Measurements from ENCODE around the gene PWP2. TPM values are rescaled to one million over a fixed set of nuclear protein-coding genes. Genes with fewer than 3 reads are reported as not detected.
A peak's percentile ranks its signal among the peaks of the same experiment; 100 is the strongest.

Gene PWP2
- polyA plus RNA-seq, 4 donors = 6.7 to 44.0 (median 17.7) TPM

GRCh38 chr21:44065428-44065827 is 41.8 kb upstream of the PWP2 start:
- no peak for FAIRE-seq
- WGBS, 3 donors = 67 to 83% (median 67%) methylated on average over 9 of the region's 9 CpGs
- H3K36me3 ChIP-seq (ENCODE audit: control insufficient read depth in 3 of 3, insufficient read depth in 2 of 3, low read depth in 1 of 3, low read length in 3 of 3) = peaks cover 3 to 69% (median 14%) of the 10 kb centered on the region in 3 donors

GRCh38 chr21:44066116-44066515 is 41.1 kb upstream of the PWP2 start:
- Histone ChIP-seq H3K27ac (ENCODE audit: low read depth in 1 of 3, low read length in 2 of 3) (peak overlapping the region in 2 of 3 donors; percentile 38 to 82), H3K4me3 (ENCODE audit: low read depth in 1 of 3, low read length in 3 of 3) (no peak overlapping the region), H3K36me3 (ENCODE audit: control insufficient read depth in 3 of 3, insufficient read depth in 2 of 3, low read depth in 1 of 3, low read length in 3 of 3) (peaks cover 6 to 72% (median 15%) of the 10 kb centered on the region in 3 donors), H3K4me1 (ENCODE audit: control insufficient read depth in 3 of 3, insufficient read depth in 2 of 3, low read depth in 1 of 3, low read length in 2 of 3) (no peaks in the 10 kb centered on the region), H3K9me3 (ENCODE audit: control insufficient read depth in 2 of 2, insufficient read depth in 1 of 2, low read depth in 1 of 2, low read length in 1 of 2) (no peaks in the 10 kb centered on the region), H3K27me3 (ENCODE audit: control insufficient read depth in 3 of 3, insufficient read depth in 3 of 3, low read length in 3 of 3) (no peaks in the 10 kb centered on the region)
- 85 to 93% (median 91%) methylated on average over 10 of the region's 10 CpGs for WGBS, 3 donors
- FAIRE-seq (no peak), DNase-seq (no peak)

More at GRCh38 chr21:44065428-44065827, 41.8 kb upstream of the PWP2 start:
- Histone ChIP-seq H3K4me1 (ENCODE audit: control insufficient read depth in 3 of 3, insufficient read depth in 2 of 3, low read depth in 1 of 3, low read length in 2 of 3) (no peaks in the 10 kb centered on the region), H3K9me3 (ENCODE audit: control insufficient read depth in 2 of 2, insufficient read depth in 1 of 2, low read depth in 1 of 2, low read length in 1 of 2) (no peaks in the 10 kb centered on the region), H3K4me3 (ENCODE audit: low read depth in 1 of 3, low read length in 3 of 3) (no peak overlapping the region), H3K27me3 (ENCODE audit: control insufficient read depth in 3 of 3, insufficient read depth in 3 of 3, low read length in 3 of 3) (no peaks in the 10 kb centered on the region), H3K27ac (ENCODE audit: low read depth in 1 of 3, low read length in 2 of 3) (peak overlapping the region in 2 of 3 donors; percentile 2 to 82)
- DNase-seq = peak in 1 of 2 donors; percentile 66

- 82 to 85% (median 84%) methylated on average over 15 of the region's 15 CpGs for WGBS, 3 donors
- no peaks in the 10 kb centered on the region for H3K4me1 ChIP-seq (ENCODE audit: control insufficient read depth in 3 of 3, insufficient read depth in 2 of 3, low read depth in 1 of 3, low read length in 2 of 3)
- H3K36me3 ChIP-seq (ENCODE audit: control insufficient read depth in 3 of 3, insufficient read depth in 2 of 3, low read depth in 1 of 3, low read length in 3 of 3) = peaks cover 11 to 78% (median 22%) of the 10 kb centered on the region in 3 donors
- no peak overlapping the region for H3K27ac ChIP-seq (ENCODE audit: low read depth in 1 of 3, low read length in 2 of 3)
- H3K9me3 ChIP-seq (ENCODE audit: control insufficient read depth in 2 of 2, insufficient read depth in 1 of 2, low read depth in 1 of 2, low read length in 1 of 2) = no peaks in the 10 kb centered on the region
- H3K27me3 ChIP-seq (ENCODE audit: control insufficient read depth in 3 of 3, insufficient read depth in 3 of 3, low read length in 3 of 3) = no peaks in the 10 kb centered on the region
- DNase-seq (peak in 1 of 2 donors; percentile 40), FAIRE-seq (no peak)
- H3K4me3 ChIP-seq (ENCODE audit: low read depth in 1 of 3, low read length in 3 of 3) = no peak overlapping the region
Measured at GRCh38 chr21:44067011-44067839, 40.0 kb upstream of the PWP2 start.

- Histone ChIP-seq H3K4me1 (ENCODE audit: control insufficient read depth in 3 of 3, insufficient read depth in 2 of 3, low read depth in 1 of 3, low read length in 2 of 3) (no peaks in the 10 kb centered on the region), H3K36me3 (ENCODE audit: control insufficient read depth in 3 of 3, insufficient read depth in 2 of 3, low read depth in 1 of 3, low read length in 3 of 3) (peaks cover 8 to 68% (median 26%) of the 10 kb centered on the region in 3 donors), H3K27me3 (ENCODE audit: control insufficient read depth in 3 of 3, insufficient read depth in 3 of 3, low read length in 3 of 3) (no peaks in the 10 kb centered on the region), H3K9me3 (ENCODE audit: control insufficient read depth in 2 of 2, insufficient read depth in 1 of 2, low read depth in 1 of 2, low read length in 1 of 2) (no peaks in the 10 kb centered on the region), H3K27ac (ENCODE audit: low read depth in 1 of 3, low read length in 2 of 3) (no peak overlapping the region), H3K4me3 (ENCODE audit: low read depth in 1 of 3, low read length in 3 of 3) (no peak overlapping the region)
- 95 to 97% (median 97%) methylated on average over 7 of the region's 7 CpGs for WGBS, 3 donors
- DNase-seq (no peak), FAIRE-seq (no peak)
Measured at GRCh38 chr21:44070391-44070790, 36.8 kb upstream of the PWP2 start.

GRCh38 chr21:44071359-44072104 is 35.7 kb upstream of the PWP2 start:
- Histone ChIP-seq H3K4me1 (ENCODE audit: control insufficient read depth in 3 of 3, insufficient read depth in 2 of 3, low read depth in 1 of 3, low read length in 2 of 3) (no peaks in the 10 kb centered on the region), H3K4me3 (ENCODE audit: low read depth in 1 of 3, low read length in 3 of 3) (no peak overlapping the region), H3K27ac (ENCODE audit: low read depth in 1 of 3, low read length in 2 of 3) (no peak overlapping the region), H3K36me3 (ENCODE audit: control insufficient read depth in 3 of 3, insufficient read depth in 2 of 3, low read depth in 1 of 3, low read length in 3 of 3) (peaks cover 8 to 64% (median 26%) of the 10 kb centered on the region in 3 donors), H3K9me3 (ENCODE audit: control insufficient read depth in 2 of 2, insufficient read depth in 1 of 2, low read depth in 1 of 2, low read length in 1 of 2) (no peaks in the 10 kb centered on the region), H3K27me3 (ENCODE audit: control insufficient read depth in 3 of 3, insufficient read depth in 3 of 3, low read length in 3 of 3) (no peaks in the 10 kb centered on the region)
- FAIRE-seq (no peak), DNase-seq (no peak)
- 88 to 89% (median 89%) methylated on average over 15 of the region's 15 CpGs for WGBS, 3 donors

- WGBS, 3 donors = 91 to 95% (median 92%) methylated on average over 15 of the region's 15 CpGs
- H3K27me3 ChIP-seq (ENCODE audit: control insufficient read depth in 3 of 3, insufficient read depth in 3 of 3, low read length in 3 of 3) = no peaks in the 10 kb centered on the region
- DNase-seq (no peak), FAIRE-seq (no peak)
- H3K4me3 ChIP-seq (ENCODE audit: low read depth in 1 of 3, low read length in 3 of 3) = no peak overlapping the region
- H3K4me1 ChIP-seq (ENCODE audit: control insufficient read depth in 3 of 3, insufficient read depth in 2 of 3, low read depth in 1 of 3, low read length in 2 of 3) = no peaks in the 10 kb centered on the region
- peaks cover 8 to 64% (median 26%) of the 10 kb centered on the region in 3 donors for H3K36me3 ChIP-seq (ENCODE audit: control insufficient read depth in 3 of 3, insufficient read depth in 2 of 3, low read depth in 1 of 3, low read length in 3 of 3)
- H3K27ac ChIP-seq (ENCODE audit: low read depth in 1 of 3, low read length in 2 of 3) = no peak overlapping the region
- H3K9me3 ChIP-seq (ENCODE audit: control insufficient read depth in 2 of 2, insufficient read depth in 1 of 2, low read depth in 1 of 2, low read length in 1 of 2) = no peaks in the 10 kb centered on the region
Measured at GRCh38 chr21:44072111-44072510, 35.1 kb upstream of the PWP2 start.

GRCh38 chr21:44074315-44074958 is 32.8 kb upstream of the PWP2 start:
- Histone ChIP-seq H3K4me3 (ENCODE audit: low read depth in 1 of 3, low read length in 3 of 3) (no peak overlapping the region), H3K27ac (ENCODE audit: low read depth in 1 of 3, low read length in 2 of 3) (no peak overlapping the region), H3K27me3 (ENCODE audit: control insufficient read depth in 3 of 3, insufficient read depth in 3 of 3, low read length in 3 of 3) (no peaks in the 10 kb centered on the region), H3K36me3 (ENCODE audit: control insufficient read depth in 3 of 3, insufficient read depth in 2 of 3, low read depth in 1 of 3, low read length in 3 of 3) (peaks cover 16 to 63% (median 24%) of the 10 kb centered on the region in 3 donors), H3K9me3 (ENCODE audit: control insufficient read depth in 2 of 2, insufficient read depth in 1 of 2, low read depth in 1 of 2, low read length in 1 of 2) (no peaks in the 10 kb centered on the region), H3K4me1 (ENCODE audit: control insufficient read depth in 3 of 3, insufficient read depth in 2 of 3, low read depth in 1 of 3, low read length in 2 of 3) (no peaks in the 10 kb centered on the region)
- DNase-seq = no peak
- WGBS, 3 donors = 60 to 85% (median 64%) methylated on average over 11 of the region's 11 CpGs
- FAIRE-seq = no peak

- no peak overlapping the region for H3K4me3 ChIP-seq (ENCODE audit: low read depth in 1 of 3, low read length in 3 of 3)
- H3K36me3 ChIP-seq (ENCODE audit: control insufficient read depth in 3 of 3, insufficient read depth in 2 of 3, low read depth in 1 of 3, low read length in 3 of 3) = peaks cover 15 to 62% (median 26%) of the 10 kb centered on the region in 3 donors
- no peaks in the 10 kb centered on the region for H3K4me1 ChIP-seq (ENCODE audit: control insufficient read depth in 3 of 3, insufficient read depth in 2 of 3, low read depth in 1 of 3, low read length in 2 of 3)
- H3K27me3 ChIP-seq (ENCODE audit: control insufficient read depth in 3 of 3, insufficient read depth in 3 of 3, low read length in 3 of 3) = no peaks in the 10 kb centered on the region
- no peak overlapping the region for H3K27ac ChIP-seq (ENCODE audit: low read depth in 1 of 3, low read length in 2 of 3)
- 72 to 82% (median 75%) methylated on average over 5 of the region's 5 CpGs for WGBS, 3 donors
- no peak for FAIRE-seq
- H3K9me3 ChIP-seq (ENCODE audit: control insufficient read depth in 2 of 2, insufficient read depth in 1 of 2, low read depth in 1 of 2, low read length in 1 of 2) = no peaks in the 10 kb centered on the region
- DNase-seq = no peak
Measured at GRCh38 chr21:44076316-44076715, 30.9 kb upstream of the PWP2 start.
